Activated CD8-positive, alpha-beta memory T cell treated with anti-CD3 and anti-CD28 coated beads for 48 hours (primary cell): ENCODE data around the gene CCNB3.
"Not testable (repeated sequence)": the region's sequence is repeated elsewhere in the genome, so short reads cannot be mapped to it uniquely, and the experiment has no call there.

Experiments used
- DNase-seq, 3 experiments: peaks; one replicate each; pipeline ENCODE4 v3.0.0-alpha.2; 2020; ENCODE audit warnings: low read depth in 2 of 3, low spot score in 2 of 3

Gene CCNB3

GRCh38 chrX:50204364-50204899 lies at the start of gene CCNB3:
Gene CCNB3 (plus strand): TSS chrX:50204765. CDS start chrX:50285164, 80,399 bp downstream.
- DNase-seq = peak; percentile 23 to 27 (median 23)

- no peak for DNase-seq
Measured at GRCh38 chrX:50157545-50158135, 46.9 kb upstream of the CCNB3 start.

GRCh38 chrX:50158593-50158992 lies 46.0 kb upstream of the CCNB3 start:
- no peak for DNase-seq

- no peak for DNase-seq
Measured at GRCh38 chrX:50161127-50161526, 43.4 kb upstream of the CCNB3 start.

GRCh38 chrX:50165727-50166126 lies 38.8 kb upstream of the CCNB3 start:
- DNase-seq = no peak

GRCh38 chrX:50167366-50167765 lies 37.2 kb upstream of the CCNB3 start:
- no peak for DNase-seq

- DNase-seq = no peak
Measured at GRCh38 chrX:50168241-50168687, 36.3 kb upstream of the CCNB3 start.

GRCh38 chrX:50169717-50170116 lies 34.8 kb upstream of the CCNB3 start:
- no peak for DNase-seq

- no peak for DNase-seq
Measured at GRCh38 chrX:50180073-50180940, 24.3 kb upstream of the CCNB3 start.

- no peak for DNase-seq
Measured at GRCh38 chrX:50183891-50184290, 20.7 kb upstream of the CCNB3 start.

- no peak for DNase-seq
Measured at GRCh38 chrX:50188859-50189600, 15.5 kb upstream of the CCNB3 start.

- no peak for DNase-seq
Measured at GRCh38 chrX:50198348-50198747, 6.2 kb upstream of the CCNB3 start.

- DNase-seq = no peak
Measured at GRCh38 chrX:50200907-50201306, 3.7 kb upstream of the CCNB3 start, which contains the start of gene AKAP4. Gene AKAP4 (minus strand): TSS chrX:50201007. CDS start chrX:50200889, 118 bp downstream.

GRCh38 chrX:50202539-50202938 lies 2.0 kb upstream of the CCNB3 start:
- DNase-seq = no peak

GRCh38 chrX:50206753-50207152 lies 2.2 kb downstream of the CCNB3 start:
- DNase-seq = no peak

- DNase-seq = no peak
Measured at GRCh38 chrX:50211510-50211909, 6.9 kb downstream of the CCNB3 start.

- no peak for DNase-seq
Measured at GRCh38 chrX:50281253-50281652, 76.7 kb downstream of the CCNB3 start.

GRCh38 chrX:50327235-50327634 lies 122.7 kb downstream of the CCNB3 start:
- no peak for DNase-seq

GRCh38 chrX:50332668-50333067 lies 128.1 kb downstream of the CCNB3 start:
- DNase-seq = not testable (repeated sequence)

GRCh38 chrX:50333308-50333707 lies 128.7 kb downstream of the CCNB3 start:
- no peak for DNase-seq

- DNase-seq = no peak
Measured at GRCh38 chrX:50343917-50344316, 139.4 kb downstream of the CCNB3 start.
